Measurements from ENCODE around the gene ARL2.

ARL2 gene

DNA sequence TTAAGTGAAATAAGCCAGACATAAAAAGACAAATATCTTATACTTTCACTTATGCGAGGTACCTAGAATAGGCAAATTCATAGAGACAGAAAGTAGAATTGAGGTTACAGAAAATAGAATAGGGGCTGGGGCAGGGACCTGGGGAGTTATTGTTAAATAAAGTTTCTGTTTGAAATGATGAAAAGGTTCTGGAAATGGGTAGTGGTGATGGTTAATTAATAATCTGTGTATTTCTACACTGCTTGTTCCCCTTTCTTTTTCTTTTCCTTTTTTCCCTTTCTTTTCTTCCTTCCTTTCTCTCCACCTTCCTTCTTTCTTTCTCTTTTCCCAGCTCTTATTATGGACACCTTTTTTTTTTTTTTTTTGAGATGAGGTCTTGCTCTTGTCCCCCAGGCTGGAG, 41.6 kb downstream of the ARL2 start:
- no peaks in the 10 kb centered on the region; the same call in 1 of the 2 replicates for H3K27me3 ChIP-seq (ENCODE audit: low read depth, low read length)
- H3K4me1 ChIP-seq (ENCODE audit: low read length), result peaks cover 41% of the 10 kb centered on the region
- TF ChIP-seq, protein P1, sequence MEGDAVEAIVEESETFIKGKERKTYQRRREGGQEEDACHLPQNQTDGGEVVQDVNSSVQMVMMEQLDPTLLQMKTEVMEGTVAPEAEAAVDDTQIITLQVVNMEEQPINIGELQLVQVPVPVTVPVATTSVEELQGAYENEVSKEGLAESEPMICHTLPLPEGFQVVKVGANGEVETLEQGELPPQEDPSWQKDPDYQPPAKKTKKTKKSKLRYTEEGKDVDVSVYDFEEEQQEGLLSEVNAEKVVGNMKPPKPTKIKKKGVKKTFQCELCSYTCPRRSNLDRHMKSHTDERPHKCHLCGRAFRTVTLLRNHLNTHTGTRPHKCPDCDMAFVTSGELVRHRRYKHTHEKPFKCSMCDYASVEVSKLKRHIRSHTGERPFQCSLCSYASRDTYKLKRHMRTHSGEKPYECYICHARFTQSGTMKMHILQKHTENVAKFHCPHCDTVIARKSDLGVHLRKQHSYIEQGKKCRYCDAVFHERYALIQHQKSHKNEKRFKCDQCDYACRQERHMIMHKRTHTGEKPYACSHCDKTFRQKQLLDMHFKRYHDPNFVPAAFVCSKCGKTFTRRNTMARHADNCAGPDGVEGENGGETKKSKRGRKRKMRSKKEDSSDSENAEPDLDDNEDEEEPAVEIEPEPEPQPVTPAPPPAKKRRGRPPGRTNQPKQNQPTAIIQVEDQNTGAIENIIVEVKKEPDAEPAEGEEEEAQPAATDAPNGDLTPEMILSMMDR (IDR thresholded peaks at IDR 0.05; ENCODE audit: low read depth, low read length), result no peak
- TF ChIP-seq EZH2phosphoT487 (IDR thresholded peaks at IDR 0.05; ENCODE audit: low read depth), result no peak
- H3K4me3 ChIP-seq (ENCODE audit: low read length), result peak overlapping the region; percentile 31
- no peaks in the 10 kb centered on the region for H3K9me3 ChIP-seq (ENCODE audit: insufficient read depth, low read length)
- H4K20me1 ChIP-seq (ENCODE audit: insufficient read depth, low read length), result no peaks in the 10 kb centered on the region
- no peak overlapping the region for H3K9ac ChIP-seq (ENCODE audit: low read length)
- no peak overlapping the region for H2AFZ ChIP-seq (ENCODE audit: low read depth, low read length)
- peak overlapping the region; percentile 33 for H3K27ac ChIP-seq (ENCODE audit: low read length)
- H3K36me3 ChIP-seq (replicated peaks; ENCODE audit: low read depth, low read length), result no peaks in the 10 kb centered on the region
- H3K79me2 ChIP-seq (ENCODE audit: low read length), result no peaks in the 10 kb centered on the region
- peak overlapping the region; percentile 59 for H3K4me2 ChIP-seq (ENCODE audit: low read length)

DNA sequence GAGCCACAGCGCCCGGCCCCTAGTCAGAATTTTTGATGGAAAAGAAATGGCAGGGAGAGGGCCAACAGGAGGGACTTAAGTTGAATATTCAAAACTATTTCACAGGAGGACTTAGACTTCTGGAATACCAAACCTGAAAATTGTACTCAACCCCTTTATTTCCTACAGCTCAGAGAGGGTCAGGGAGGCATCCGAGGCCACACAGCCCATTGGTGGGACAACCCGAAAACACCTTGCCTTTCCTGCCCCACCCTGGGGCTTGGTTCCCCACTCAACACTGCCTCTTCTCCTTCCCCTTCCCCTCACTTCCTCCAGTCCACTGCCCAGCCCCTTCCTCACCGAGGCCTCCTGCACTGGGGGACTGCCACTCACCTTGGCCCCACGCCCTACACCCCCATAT, 43.0 kb downstream of the ARL2 start:
- no peaks in the 10 kb centered on the region for H3K36me3 ChIP-seq (replicated peaks; ENCODE audit: low read depth, low read length)
- H4K20me1 ChIP-seq (ENCODE audit: insufficient read depth, low read length), result no peaks in the 10 kb centered on the region
- H3K4me1 ChIP-seq (ENCODE audit: low read length), result peaks cover 44% of the 10 kb centered on the region
- no peaks in the 10 kb centered on the region for H3K27me3 ChIP-seq (ENCODE audit: low read depth, low read length)
- no peak overlapping the region for H3K9ac ChIP-seq (ENCODE audit: low read length)
- H3K9me3 ChIP-seq (ENCODE audit: insufficient read depth, low read length), result no peaks in the 10 kb centered on the region
- TF ChIP-seq EZH2phosphoT487 (IDR thresholded peaks at IDR 0.05; ENCODE audit: low read depth), result no peak
- TF ChIP-seq, protein P1 (IDR thresholded peaks at IDR 0.05; ENCODE audit: low read depth, low read length), result no peak
- H3K79me2 ChIP-seq (ENCODE audit: low read length), result no peaks in the 10 kb centered on the region
- no peak overlapping the region for H3K4me2 ChIP-seq (ENCODE audit: low read length)
- no peak overlapping the region for H3K4me3 ChIP-seq (ENCODE audit: low read length)
- H2AFZ ChIP-seq (ENCODE audit: low read depth, low read length), result no peak overlapping the region
- H3K27ac ChIP-seq (ENCODE audit: low read length), result no peak overlapping the region

DNA sequence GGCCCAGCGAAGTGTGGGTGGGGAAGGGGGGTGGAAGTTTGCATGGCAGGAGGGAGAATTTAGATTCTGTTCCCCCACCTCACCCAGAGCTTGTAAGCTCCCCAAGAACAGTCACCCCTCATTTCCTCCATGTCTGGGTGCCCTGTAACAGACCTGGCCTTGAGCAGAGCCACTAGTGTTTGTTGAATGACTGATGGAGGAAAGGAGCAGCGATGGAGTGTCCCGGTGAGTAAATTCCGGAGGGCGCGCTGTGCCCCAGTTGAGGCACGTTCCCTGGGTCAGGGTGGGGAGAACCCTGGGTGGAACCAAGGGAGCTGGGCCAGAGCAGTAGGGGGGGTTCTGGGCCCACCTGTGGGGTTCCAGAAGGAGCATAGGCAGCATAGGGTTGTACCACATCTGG, 43.6 kb downstream of the ARL2 start:
- peaks cover 44% of the 10 kb centered on the region for H3K4me1 ChIP-seq (ENCODE audit: low read length)
- H3K9me3 ChIP-seq (ENCODE audit: insufficient read depth, low read length), result no peaks in the 10 kb centered on the region
- no peaks in the 10 kb centered on the region for H3K79me2 ChIP-seq (ENCODE audit: low read length)
- TF ChIP-seq, protein P1 (IDR thresholded peaks at IDR 0.05; ENCODE audit: low read depth, low read length), result no peak
- TF ChIP-seq EZH2phosphoT487 (IDR thresholded peaks at IDR 0.05; ENCODE audit: low read depth), result no peak
- no peaks in the 10 kb centered on the region for H4K20me1 ChIP-seq (ENCODE audit: insufficient read depth, low read length)
- H3K9ac ChIP-seq (ENCODE audit: low read length), result no peak overlapping the region
- H3K36me3 ChIP-seq (replicated peaks; ENCODE audit: low read depth, low read length), result no peaks in the 10 kb centered on the region
- H3K27me3 ChIP-seq (ENCODE audit: low read depth, low read length), result no peaks in the 10 kb centered on the region
- H3K27ac ChIP-seq (ENCODE audit: low read length), result no peak overlapping the region
- no peak overlapping the region for H3K4me3 ChIP-seq (ENCODE audit: low read length)
- H2AFZ ChIP-seq (ENCODE audit: low read depth, low read length), result no peak overlapping the region
- no peak overlapping the region for H3K4me2 ChIP-seq (ENCODE audit: low read length)

DNA sequence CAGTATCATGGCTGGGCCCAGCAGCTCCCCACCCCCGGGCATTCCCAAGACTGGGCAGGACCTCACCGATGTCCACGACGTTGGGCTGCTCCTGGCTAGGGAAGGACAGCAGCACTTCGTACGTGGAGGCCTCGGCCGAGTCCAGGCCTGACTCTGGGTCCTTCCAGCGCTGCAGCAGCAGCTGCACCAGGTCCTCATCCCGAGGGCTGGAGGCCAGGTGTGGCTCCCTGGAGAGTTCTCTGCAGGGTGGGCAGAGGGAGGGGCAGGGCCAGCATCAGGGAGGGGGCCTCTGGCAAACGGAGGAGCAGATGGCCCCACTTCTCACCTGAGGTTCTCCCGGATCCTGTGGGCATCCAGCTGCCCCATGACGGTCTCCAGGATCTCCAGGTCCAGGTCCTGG, 44.1 kb downstream of the ARL2 start:
- Histone ChIP-seq H3K79me2 (ENCODE audit: low read length) (no peaks in the 10 kb centered on the region), H3K4me2 (ENCODE audit: low read length) (no peak overlapping the region), H3K9ac (ENCODE audit: low read length) (no peak overlapping the region), H2AFZ (ENCODE audit: low read depth, low read length) (no peak overlapping the region), H3K4me3 (ENCODE audit: low read length) (no peak overlapping the region), H3K27me3 (ENCODE audit: low read depth, low read length) (no peaks in the 10 kb centered on the region), H3K36me3 (replicated peaks; ENCODE audit: low read depth, low read length) (no peaks in the 10 kb centered on the region), H3K4me1 (ENCODE audit: low read length) (peaks cover 44% of the 10 kb centered on the region), H4K20me1 (ENCODE audit: insufficient read depth, low read length) (no peaks in the 10 kb centered on the region), H3K9me3 (ENCODE audit: insufficient read depth, low read length) (no peaks in the 10 kb centered on the region), H3K27ac (ENCODE audit: low read length) (no peak overlapping the region)
- TF ChIP-seq, protein P1 (IDR thresholded peaks at IDR 0.05; ENCODE audit: low read depth, low read length), result no peak
- TF ChIP-seq EZH2phosphoT487 (IDR thresholded peaks at IDR 0.05; ENCODE audit: low read depth), result no peak

All from OCI-LY3 (cell line).